H1 (cell line): ENCODE measurements around the gene SURF4. TPM values are rescaled to one million over a fixed set of nuclear protein-coding genes. Genes with fewer than 3 reads are reported as not detected.

Experiments used
- CTCF ChIA-PET: fragments of 300-600 bp; sonication (Branson Sonifier 250); formaldehyde crosslinking; loops from one replicate; lab custom pipeline; 2021; ENCODE audit not compliant: partially characterized antibody; lab: Charles Lee
- POLR2A ChIA-PET: fragments of 300-600 bp; sonication (Branson Sonifier 250); formaldehyde crosslinking; loops from one replicate; lab custom pipeline; 2021; ENCODE audit warnings: inconsistent platforms; ENCODE audit not compliant: partially characterized antibody; lab: Charles Lee
- DNase-seq, 2 experiments: peaks; one replicate each; pipeline versions ENCODE4 v3.0.0 to v3.0.0-alpha.2; 2010 to 2022; ENCODE audit warnings: low spot score in 2 of 2, low read depth in 1 of 2, mixed read lengths in 1 of 2
- FAIRE-seq: peaks from 2 replicates; lab custom pipeline; 2011; peaks lifted over from hg19 to GRCh38; lab: Jason Lieb, UNC
- H2AFZ ChIP-seq: 2 replicates; pipeline ENCODE4 v1.8.1; 2012; ENCODE audit warnings: low read length, inconsistent platforms
- H2AK5ac ChIP-seq: 2 replicates; pipeline ENCODE4 v1.6.1; 2013; ENCODE audit warnings: low read depth, low read length
- H2BK120ac ChIP-seq: replicated peaks from 2 replicates; pipeline ENCODE3; 2013; ENCODE audit warnings: low read depth, low read length, inconsistent platforms
- H2BK12ac ChIP-seq: 2 replicates; pipeline ENCODE4 v1.6.1; 2013; ENCODE audit warnings: low read depth, low read length
- H2BK15ac ChIP-seq: 2 replicates; pipeline ENCODE4 v1.6.1; 2013; ENCODE audit warnings: low read length
- H2BK20ac ChIP-seq: 2 replicates; pipeline ENCODE4 v1.6.1; 2013; ENCODE audit warnings: low read length
- H2BK5ac ChIP-seq: 2 replicates; pipeline ENCODE4 v1.6.1; 2013; ENCODE audit warnings: low read depth, low read length
- H3K14ac ChIP-seq: 2 replicates; pipeline ENCODE4 v1.6.1; 2013; ENCODE audit warnings: inconsistent platforms; ENCODE audit not compliant: insufficient read length
- H3K18ac ChIP-seq: 2 replicates; pipeline ENCODE4 v1.6.1; 2013; ENCODE audit warnings: low read length; ENCODE audit errors: extremely low read depth
- H3K23ac ChIP-seq: 2 replicates; pipeline ENCODE4 v1.6.1; 2013; ENCODE audit warnings: inconsistent platforms; ENCODE audit not compliant: insufficient read length
- H3K23me2 ChIP-seq: 2 replicates; pipeline ENCODE4 v1.6.1; 2013; ENCODE audit warnings: low read depth, low read length
- H3K27ac ChIP-seq: 2 replicates; pipeline ENCODE4 v1.6.1; 2011; ENCODE audit warnings: low read depth, low read length, inconsistent platforms
- H3K27me3 ChIP-seq, 4 experiments: replicated peaks in 1 of 4; 1 replicate in 1 of 4; 2 replicates in 3 of 4; pipeline versions ENCODE4 v1.6.1 to v1.8.1; 2011 to 2013; ENCODE audit warnings: low read length in 3 of 4, mild to moderate bottlenecking in 3 of 4, inconsistent platforms in 2 of 4, mixed read lengths in 2 of 4, moderate library complexity in 1 of 4; ENCODE audit not compliant: control insufficient read depth in 3 of 4, insufficient read depth in 3 of 4; ENCODE audit errors: extremely low read depth in 1 of 4
- H3K36me3 ChIP-seq, 4 experiments: 2 replicates each; pipeline versions ENCODE4 v1.6.1 to v1.8.1; 2011 to 2013; ENCODE audit warnings: mild to moderate bottlenecking in 4 of 4, low read length in 3 of 4, moderate library complexity in 2 of 4, control low read depth in 1 of 4, inconsistent platforms in 1 of 4; ENCODE audit not compliant: insufficient read depth in 4 of 4, control insufficient read depth in 2 of 4
- H3K4ac ChIP-seq: replicated peaks from 2 replicates; pipeline ENCODE3; 2013; ENCODE audit warnings: low read length, low read depth, mixed read lengths, inconsistent platforms; ENCODE audit not compliant: insufficient read length
- H3K4me1 ChIP-seq, 4 experiments: replicated peaks in 1 of 4; 1 replicate in 1 of 4; 2 replicates in 3 of 4; pipeline versions ENCODE4 v1.6.1 to v1.8.1; 2011 to 2013; ENCODE audit warnings: low read length in 3 of 4, inconsistent platforms in 2 of 4, mixed read lengths in 1 of 4; ENCODE audit not compliant: insufficient read depth in 4 of 4, control insufficient read depth in 3 of 4
- H3K4me2 ChIP-seq, 2 experiments: 2 replicates each; pipeline versions ENCODE4 v1.6.1 to v1.8.1; 2011 to 2013; ENCODE audit warnings: low read depth in 2 of 2, low read length in 2 of 2, control low read depth in 1 of 2, inconsistent platforms in 1 of 2, mild to moderate bottlenecking in 1 of 2; ENCODE audit not compliant: insufficient read depth in 1 of 2
- H3K4me3 ChIP-seq, 4 experiments: fragments of 200-600, 300-600 bp in 1 of 4; sonication (generic), shearing (Covaris generic), sonication (Bioruptor Twin) in 1 of 4; 2 replicates each; pipeline versions ENCODE4 v1.5.1 to v1.8.1; 2011 to 2016; ENCODE audit warnings: low read length in 4 of 4, low read depth in 3 of 4, control low read depth in 2 of 4, inconsistent platforms in 2 of 4, mild to moderate bottlenecking in 2 of 4, mixed read lengths in 1 of 4, moderate library complexity in 1 of 4; ENCODE audit not compliant: insufficient read depth in 2 of 4; ENCODE audit errors: extremely low read depth in 1 of 4
- H3K56ac ChIP-seq: replicated peaks from 2 replicates; pipeline ENCODE3; 2013; ENCODE audit warnings: low read depth, mild to moderate bottlenecking, mixed read lengths, low read length, inconsistent platforms; ENCODE audit not compliant: insufficient read length
- H3K79me1 ChIP-seq: 2 replicates; pipeline ENCODE4 v1.6.1; 2013; ENCODE audit warnings: low read depth, low read length, control low read depth
- H3K79me2 ChIP-seq, 2 experiments: 2 replicates each; pipeline versions ENCODE4 v1.6.1 to v1.8.1; 2012 to 2013; ENCODE audit warnings: low read length in 2 of 2, mild to moderate bottlenecking in 2 of 2, inconsistent platforms in 1 of 2; ENCODE audit not compliant: insufficient read depth in 2 of 2, control insufficient read depth in 1 of 2
- H3K9ac ChIP-seq, 4 experiments: replicated peaks in 1 of 4; 1 replicate in 1 of 4; 2 replicates in 3 of 4; pipeline versions ENCODE4 v1.6.1 to v1.8.1; 2011 to 2013; ENCODE audit warnings: low read depth in 3 of 4, low read length in 3 of 4, control low read depth in 2 of 4, mild to moderate bottlenecking in 2 of 4, moderate library complexity in 2 of 4, inconsistent platforms in 1 of 4; ENCODE audit errors: extremely low read depth in 1 of 4
- H3K9me3 ChIP-seq, 2 experiments: 2 replicates each; pipeline versions ENCODE4 v1.6.1 to v1.8.1; 2012 to 2013; ENCODE audit warnings: mild to moderate bottlenecking in 2 of 2, moderate library complexity in 2 of 2, control low read depth in 1 of 2, inconsistent platforms in 1 of 2, low read depth in 1 of 2, low read length in 1 of 2, mixed read lengths in 1 of 2; ENCODE audit not compliant: insufficient read depth in 2 of 2
- H4K20me1 ChIP-seq, 2 experiments: replicated peaks in 1 of 2; 2 replicates each; pipeline versions ENCODE3 to v1.8.1; 2011 to 2013; ENCODE audit warnings: inconsistent platforms in 2 of 2, low read length in 2 of 2, mild to moderate bottlenecking in 1 of 2; ENCODE audit not compliant: insufficient read depth in 2 of 2, control insufficient read depth in 1 of 2
- H4K5ac ChIP-seq: 2 replicates; pipeline ENCODE4 v1.6.1; 2013; ENCODE audit warnings: low read length, low read depth, mixed read lengths, inconsistent platforms; ENCODE audit not compliant: insufficient read length
- H4K8ac ChIP-seq: 2 replicates; pipeline ENCODE4 v1.8.0; 2013; ENCODE audit warnings: mild to moderate bottlenecking, moderate library complexity, low read length, inconsistent platforms; ENCODE audit not compliant: insufficient read depth; ENCODE audit errors: extremely low read depth
- H4K91ac ChIP-seq: replicated peaks from 2 replicates; pipeline ENCODE3; 2013; ENCODE audit warnings: low read length, mixed read lengths, inconsistent platforms; ENCODE audit not compliant: insufficient read length
- ASH2L ChIP-seq: fragments of 200-600, 300-600 bp; sonication (generic); IDR thresholded peaks from one replicate; pipeline ENCODE4 v1.7.1; 2017; ENCODE audit warnings: low read length
- CBX8 ChIP-seq: fragments of 300-800, 300-1000 bp; sonication (generic); IDR thresholded peaks from 2 replicates; pipeline ENCODE4 v1.7.1; 2016; ENCODE audit warnings: low read depth, low read length, borderline replicate concordance
- CHD1 ChIP-seq: IDR thresholded peaks from 2 replicates; pipeline ENCODE4 v1.6.1; 2012; ENCODE audit warnings: low read depth, low read length, improper control_type of control experiment
- CHD2 ChIP-seq: IDR thresholded peaks from 2 replicates; pipeline ENCODE4 v1.6.1; 2012; ENCODE audit warnings: low read length, improper control_type of control experiment
- SAP30 ChIP-seq: fragments of 300-600 bp; sonication (generic); IDR thresholded peaks from 2 replicates; pipeline ENCODE4 v1.7.1; 2012; ENCODE audit warnings: low read length, moderate library complexity, mild to moderate bottlenecking, inconsistent platforms; ENCODE audit not compliant: insufficient read depth, insufficient replicate concordance
- WGBS, 2 experiments: shearing (Covaris generic) in 1 of 2; methylation state at CpG; one replicate each; pipeline versions ENCODE4 v1.1.6 to v1.1.7; 2013 to 2015; ENCODE audit warnings: low lambda C conversion rate in 2 of 2, mixed read lengths in 2 of 2, inconsistent platforms in 1 of 2, low coverage in 1 of 2, missing lambda C conversion rate in 1 of 2; ENCODE audit not compliant: insufficient replicate concordance in 2 of 2, insufficient coverage in 1 of 2, insufficient read length in 1 of 2; ENCODE audit errors: extremely low coverage in 1 of 2, missing lambda C conversion rate in 1 of 2; 5-methylcytosine and 5-hydroxymethylcytosine counted together
- polyA plus RNA-seq, 7 experiments: library from polyadenylated mRNA; depleted of rRNA in 3 of 7; stranded (reverse) in 5 of 7; unstranded in 2 of 7; fragments of >200 nt in 5 of 7; fragments of 200-250 nt in 2 of 7; gene quantifications; 1 replicate in 5 of 7; 2 replicates in 1 of 7; 4 replicates in 1 of 7; pipeline versions ENCODE4 v1.2.1 to v1.2.3, GENCODE V29; 2011 to 2013; ENCODE audit warnings: missing spikeins in 2 of 7, mixed read lengths in 2 of 7
- total RNA-seq: library from RNA; stranded (reverse); fragmentation: NEBNext Ultra II Directional; extraction: Animal tissue kit (Norgen Biotek cat#: 25700); gene quantifications from 2 replicates; pipeline ENCODE4 v1.2.1, GENCODE V29; 2021

Gene SURF4
- total and polyA plus RNA-seq, 2 of the 8 experiments (the other 6 are each of a cell fraction or from before 2014, with no cell fraction given): 176 to 182 TPM

DNA sequence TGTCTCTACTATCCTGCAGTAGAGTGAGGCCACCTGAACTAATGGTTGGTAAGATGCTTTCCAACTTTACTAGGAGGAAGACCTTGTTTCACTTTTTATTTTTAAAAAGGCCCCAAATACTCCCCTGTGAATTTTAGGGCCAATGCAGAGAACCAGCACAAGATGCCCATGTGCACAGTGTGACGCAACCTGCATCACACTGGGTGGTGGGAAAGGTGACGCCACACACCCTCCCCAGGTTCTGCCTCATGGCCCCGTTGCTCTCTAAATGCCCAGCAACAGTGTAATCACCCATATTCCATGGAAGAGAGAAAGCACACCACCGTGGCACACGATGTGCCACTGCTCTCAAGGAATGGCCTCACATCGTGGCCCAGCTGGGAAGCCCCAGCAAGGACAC is 6.4 kb downstream of the SURF4 start:
- Histone ChIP-seq H3K23ac (no peak overlapping the region), H3K27ac (no peak overlapping the region), H2AK5ac (no peak overlapping the region), H3K79me2 (peaks cover 18 to 80% of the 10 kb centered on the region in 2 experiments), H3K36me3 (peaks cover 7 to 32% (median 28%) of the 10 kb centered on the region in 4 experiments; a peak in 6 of 8 replicates), H2BK12ac (no peak overlapping the region), H3K9me3 (no peaks in the 10 kb centered on the region), H3K4me3 (no peak overlapping the region), H2BK120ac (no peak overlapping the region), H3K79me1 (peaks cover 38% of the 10 kb centered on the region), H2BK5ac (no peak overlapping the region), H4K91ac (no peak overlapping the region)
- no peak for DNase-seq
- FAIRE-seq: no peak
- CTCF ChIA-PET: interaction anchor here (0.7 to 10.1 kb wide), 4 partner anchors 12 to 225 kb away, joined by 3 to 90 read pairs (median 4); partner anchors contain the start of genes SURF1 and SURF2
- no peak for TF ChIP-seq SAP30
- TF ChIP-seq ASH2L: no peak
- TF ChIP-seq CHD2: no peak
- no peak for TF ChIP-seq CHD1
- TF ChIP-seq CBX8: no peak
- TF ChIP-seq, all 59 proteins: peak for 0
- Histone ChIP-seq H3K14ac (no peak overlapping the region), H3K9ac (no peak overlapping the region), H4K5ac (no peak overlapping the region), H4K8ac (no peak overlapping the region), H3K27me3 (no peaks in the 10 kb centered on the region), H2BK20ac (no peak overlapping the region), H3K56ac (no peak overlapping the region), H3K4me1 (no peaks in the 10 kb centered on the region; a peak in 1 of 7 replicates), H3K18ac (no peak overlapping the region), H3K4ac (no peak overlapping the region), H3K4me2 (no peak overlapping the region), H3K23me2 (no peaks in the 10 kb centered on the region), H2AFZ (no peak overlapping the region), H2BK15ac (no peak overlapping the region), H4K20me1 (peaks cover 44 to 68% of the 10 kb centered on the region in 2 experiments)
- 82% methylated on average over 6 of the region's 6 CpGs; no CpG with 5 or more reads in 1 of the 2 experiments for WGBS, 2 experiments
- POLR2A ChIA-PET: interaction anchor here (19.9 kb wide), 1 partner anchor 16 kb away, joined by 461 read pairs; the partner anchor contains the start of genes MED22, RPL7A, SURF1 and SURF2
